NCI-H146 treated with DMSO at 0.1 percent for 48 hours (cell line): Measurements from ENCODE around the gene LGALS7.

Source experiments
- DNase-seq: peaks from one replicate; lab custom pipeline; 2025; ENCODE audit not compliant: unreplicated experiment; lab: John Stamatoyannopoulos, UW

LGALS7 gene

DNA sequence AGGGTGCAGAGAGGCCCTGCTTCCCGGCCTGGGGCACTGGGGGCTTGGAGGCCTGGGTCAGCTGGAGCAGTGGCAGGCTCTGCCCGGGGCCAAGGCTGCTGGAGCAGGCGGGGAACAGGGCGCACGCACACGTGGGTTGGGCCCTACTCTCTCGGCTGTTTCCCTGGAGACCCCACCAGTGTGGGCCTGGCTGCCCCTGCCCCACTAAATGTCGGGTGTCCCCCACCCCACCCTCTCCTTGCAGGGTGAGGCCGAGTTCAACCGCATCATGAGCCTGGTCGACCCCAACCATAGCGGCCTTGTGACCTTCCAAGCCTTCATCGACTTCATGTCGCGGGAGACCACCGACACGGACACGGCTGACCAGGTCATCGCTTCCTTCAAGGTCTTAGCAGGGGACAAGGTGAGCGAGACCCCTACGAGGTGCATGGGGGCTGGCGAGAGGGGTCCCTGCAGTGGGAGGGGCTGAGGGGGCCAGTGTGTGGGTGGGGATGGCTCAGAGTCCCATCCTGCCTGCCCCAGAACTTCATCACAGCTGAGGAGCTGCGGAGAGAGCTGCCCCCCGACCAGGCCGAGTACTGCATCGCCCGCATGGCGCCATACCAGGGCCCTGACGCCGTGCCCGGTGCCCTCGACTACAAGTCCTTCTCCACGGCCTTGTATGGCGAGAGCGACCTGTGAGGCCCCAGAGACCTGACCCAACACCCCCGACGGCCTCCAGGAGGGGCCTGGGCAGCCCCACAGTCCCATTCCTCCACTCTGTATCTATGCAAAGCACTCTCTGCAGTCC, 44.4 kb downstream of the LGALS7 start:
- DNase-seq: no peak

DNA sequence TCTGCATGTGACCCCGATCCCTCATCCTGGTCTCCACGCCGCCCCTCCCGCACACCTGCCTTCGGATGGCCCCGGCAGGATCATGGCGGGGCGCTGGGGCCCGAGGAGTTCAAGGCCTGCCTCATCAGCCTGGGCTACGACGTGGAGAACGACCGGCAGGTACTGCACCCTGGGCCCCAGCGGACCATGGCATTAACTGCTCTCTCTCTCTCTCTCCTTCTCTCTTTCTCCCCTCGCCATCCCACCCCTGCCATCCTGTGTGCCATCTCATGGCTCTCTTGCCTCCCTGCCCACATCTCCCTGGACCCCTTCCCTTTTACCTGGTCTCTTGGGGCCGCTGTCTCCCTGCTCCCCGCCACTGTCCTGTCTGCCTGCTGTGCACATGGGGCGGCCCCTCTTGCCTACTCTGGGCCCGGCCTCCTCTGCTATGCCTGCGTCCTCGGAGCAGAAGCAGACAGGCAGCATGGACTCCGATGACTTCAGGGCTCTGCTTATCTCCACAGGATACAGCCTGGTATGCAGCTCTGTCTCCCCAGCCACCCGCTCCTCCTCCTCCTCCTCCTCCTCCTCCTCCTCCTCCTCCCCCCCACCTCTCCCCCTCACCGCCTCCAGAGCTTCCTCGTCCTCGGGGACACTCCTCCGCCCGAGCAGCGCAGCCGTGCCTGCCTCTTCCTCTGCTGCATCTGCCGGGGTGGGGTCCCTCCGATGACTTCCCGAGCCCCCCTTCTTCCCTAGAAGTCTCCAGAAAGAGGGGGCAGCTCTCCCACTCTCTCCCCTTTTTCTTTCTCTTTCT, 45.3 kb downstream of the LGALS7 start:
- DNase-seq: no peak

DNA sequence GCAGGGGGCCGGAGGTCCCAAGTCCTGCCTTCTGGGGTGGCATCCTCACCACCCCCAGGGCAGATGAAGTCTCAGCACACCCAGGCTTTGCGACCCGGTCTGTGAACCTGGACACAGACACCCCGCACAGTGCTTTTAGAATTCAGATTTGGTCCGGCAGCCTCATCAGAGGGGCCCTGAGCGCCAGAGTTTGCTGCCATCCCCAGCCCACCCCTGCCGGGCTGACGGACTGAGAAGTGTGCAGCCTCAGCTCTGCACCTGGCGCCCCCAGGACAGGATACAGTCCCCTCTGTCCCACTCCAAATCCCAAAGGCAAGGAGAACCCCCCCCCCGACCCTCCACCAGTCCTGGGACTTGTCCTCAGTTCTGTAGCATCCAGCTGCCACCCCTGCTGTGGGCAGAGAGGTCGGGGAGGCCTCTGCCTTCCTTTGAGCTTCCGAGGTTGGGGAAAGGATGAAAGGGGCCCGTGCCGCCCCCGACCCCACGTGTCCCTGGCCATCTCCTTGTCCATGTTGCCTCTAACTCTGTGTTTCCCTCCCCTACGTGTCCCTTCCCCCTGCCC, 45.9 kb downstream of the LGALS7 start:
- DNase-seq: no peak

DNA sequence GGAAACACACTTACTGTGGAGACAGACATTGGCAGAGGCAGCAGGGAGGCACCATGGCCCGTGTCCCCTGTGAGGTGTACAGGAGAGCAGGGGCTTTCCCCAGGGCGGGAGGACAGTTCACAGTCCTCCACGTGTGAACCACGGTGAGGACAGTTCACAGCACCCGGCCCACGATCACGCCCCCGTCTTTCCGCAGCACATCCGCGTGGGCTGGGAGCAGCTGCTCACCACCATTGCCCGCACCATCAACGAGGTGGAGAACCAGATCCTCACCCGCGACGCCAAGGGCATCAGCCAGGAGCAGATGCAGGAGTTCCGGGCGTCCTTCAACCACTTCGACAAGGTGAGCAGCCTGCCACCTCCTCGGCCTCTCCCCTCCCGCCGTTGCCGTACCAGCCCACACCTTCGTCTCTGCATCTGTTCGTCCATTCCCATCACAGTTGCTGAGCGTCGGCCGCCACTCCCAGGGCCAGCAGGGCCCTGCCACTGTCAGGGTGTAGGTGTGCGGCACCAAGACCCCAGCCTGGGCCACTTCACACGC, 46.5 kb downstream of the LGALS7 start:
- DNase-seq: no peak

DNA sequence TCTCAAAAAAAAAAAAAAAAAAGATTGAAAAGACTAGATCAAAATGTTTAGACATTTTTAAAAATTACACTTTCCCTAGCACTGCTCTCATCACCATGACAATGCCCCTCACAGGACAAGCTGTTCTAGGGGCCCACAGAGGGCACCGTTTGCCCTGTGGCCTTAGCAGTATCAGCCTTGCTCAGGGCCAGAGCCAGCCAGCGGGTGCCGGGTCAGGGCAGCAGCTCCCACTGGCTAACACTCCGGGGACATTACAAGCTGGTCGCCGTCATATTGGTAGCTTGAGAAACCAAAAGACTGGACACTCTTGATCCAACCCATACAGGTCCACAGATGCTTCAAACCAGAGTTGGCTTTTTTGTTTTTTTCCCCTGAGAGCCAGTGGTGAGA, 47.0 kb downstream of the LGALS7 start:
- DNase-seq: no peak

DNA sequence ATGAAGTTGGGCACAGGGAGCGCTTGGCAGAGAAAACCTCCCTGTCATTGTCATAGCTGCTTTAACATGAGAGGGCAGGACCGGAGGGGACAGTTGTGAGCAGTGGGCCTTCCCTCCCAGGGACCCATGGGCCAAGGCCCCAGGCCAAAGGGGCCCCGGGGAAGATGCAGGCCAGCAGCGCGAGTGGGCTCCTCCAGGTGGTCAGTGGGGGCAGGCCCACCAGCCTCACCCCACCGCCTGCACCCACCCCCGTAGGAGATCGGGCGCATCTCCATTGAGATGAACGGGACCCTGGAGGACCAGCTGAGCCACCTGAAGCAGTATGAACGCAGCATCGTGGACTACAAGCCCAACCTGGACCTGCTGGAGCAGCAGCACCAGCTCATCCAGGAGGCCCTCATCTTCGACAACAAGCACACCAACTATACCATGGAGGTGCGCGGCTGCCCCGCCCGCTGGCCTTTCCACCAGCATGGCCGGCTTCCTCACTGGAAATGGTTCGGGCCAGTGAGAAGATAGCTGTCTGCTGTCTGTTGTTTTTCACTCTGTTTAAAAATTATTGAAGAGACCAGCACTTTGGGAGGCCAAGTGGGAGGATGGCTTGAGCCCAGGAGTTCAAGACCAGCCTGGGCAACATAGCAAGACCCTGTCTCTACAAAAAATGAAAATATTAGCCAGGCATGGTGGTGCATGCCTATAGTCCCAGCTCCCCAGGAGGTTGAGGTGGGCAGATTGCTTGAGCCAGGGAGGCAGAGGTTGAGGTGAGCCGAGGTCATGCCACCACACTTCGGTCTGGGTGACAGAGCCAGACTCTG, 47.6 kb downstream of the LGALS7 start:
- no peak for DNase-seq

DNA sequence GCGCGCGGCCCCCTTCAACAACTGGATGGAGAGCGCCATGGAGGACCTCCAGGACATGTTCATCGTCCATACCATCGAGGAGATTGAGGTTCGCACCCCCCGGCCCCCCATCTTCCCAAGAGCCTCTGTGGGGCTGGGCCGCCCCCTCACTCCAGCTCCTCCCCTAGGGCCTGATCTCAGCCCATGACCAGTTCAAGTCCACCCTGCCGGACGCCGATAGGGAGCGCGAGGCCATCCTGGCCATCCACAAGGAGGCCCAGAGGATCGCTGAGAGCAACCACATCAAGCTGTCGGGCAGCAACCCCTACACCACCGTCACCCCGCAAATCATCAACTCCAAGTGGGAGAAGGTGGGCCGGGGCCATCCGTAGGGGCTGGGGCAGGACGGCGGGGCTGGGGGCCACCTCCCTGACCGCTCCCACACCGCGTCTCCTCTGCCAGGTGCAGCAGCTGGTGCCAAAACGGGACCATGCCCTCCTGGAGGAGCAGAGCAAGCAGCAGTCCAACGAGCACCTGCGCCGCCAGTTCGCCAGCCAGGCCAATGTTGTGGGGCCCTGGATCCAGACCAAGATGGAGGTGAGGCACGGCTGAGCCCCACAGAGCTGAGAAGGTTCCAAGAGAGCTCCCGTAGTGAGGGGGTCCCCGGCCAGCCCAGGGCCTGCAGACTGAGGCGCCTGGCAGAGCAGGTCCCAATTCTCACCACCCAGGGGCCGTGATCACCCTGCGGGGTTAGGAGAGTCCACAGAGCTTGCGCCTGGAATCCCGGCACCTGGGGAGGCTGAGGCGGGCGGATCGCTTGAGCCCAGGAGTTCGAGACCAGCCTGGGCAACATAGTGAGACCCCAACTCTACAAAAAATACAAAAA, 49.1 kb downstream of the LGALS7 start:
- no peak for DNase-seq

DNA sequence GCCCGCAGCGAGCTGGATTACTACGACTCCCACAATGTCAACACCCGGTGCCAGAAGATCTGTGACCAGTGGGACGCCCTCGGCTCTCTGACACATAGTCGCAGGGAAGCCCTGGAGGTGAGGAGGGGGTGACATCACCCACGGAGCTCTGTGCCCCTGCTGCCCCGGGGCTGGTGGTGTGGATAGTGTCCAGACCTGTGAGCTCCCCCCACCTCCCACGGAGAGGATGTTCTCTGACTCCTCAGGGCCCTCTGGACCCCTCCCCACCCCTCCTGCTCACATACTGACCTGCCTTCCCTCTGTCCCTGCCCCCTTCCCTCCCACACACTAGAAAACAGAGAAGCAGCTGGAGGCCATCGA, 49.7 kb downstream of the LGALS7 start:
- DNase-seq: no peak

DNA sequence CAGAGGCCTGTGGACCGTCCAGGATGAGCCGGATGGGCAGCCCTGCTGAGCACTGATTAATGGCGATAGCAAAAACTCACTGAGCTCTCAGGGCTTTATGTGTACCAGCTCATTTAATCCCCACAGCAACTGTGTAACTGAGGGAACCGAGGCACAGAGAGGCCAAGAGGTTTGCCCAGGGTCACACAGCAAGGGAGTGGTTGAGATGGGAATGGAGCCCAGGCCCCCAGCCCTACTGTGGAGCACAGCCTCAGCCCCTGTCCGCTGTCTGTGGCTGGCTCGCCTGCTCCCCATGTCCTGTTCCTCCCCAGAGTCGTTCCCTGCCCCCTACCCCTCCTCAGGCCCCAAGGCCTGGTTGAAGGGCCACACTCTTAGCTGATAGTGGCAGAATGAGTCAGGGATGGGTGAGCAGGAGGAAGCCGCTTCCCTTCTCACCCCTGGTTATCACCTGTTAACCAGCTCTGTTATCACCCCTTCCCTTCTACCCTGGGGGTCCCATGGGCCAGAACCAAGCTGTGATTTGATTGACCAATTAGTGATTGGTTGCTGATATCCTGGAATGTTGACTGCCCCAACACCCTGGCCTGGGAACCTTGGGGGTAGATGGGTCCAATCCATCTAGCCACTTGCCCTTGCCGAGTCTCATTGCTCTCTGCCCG, 50.2 kb downstream of the LGALS7 start:
- no peak for DNase-seq

DNA sequence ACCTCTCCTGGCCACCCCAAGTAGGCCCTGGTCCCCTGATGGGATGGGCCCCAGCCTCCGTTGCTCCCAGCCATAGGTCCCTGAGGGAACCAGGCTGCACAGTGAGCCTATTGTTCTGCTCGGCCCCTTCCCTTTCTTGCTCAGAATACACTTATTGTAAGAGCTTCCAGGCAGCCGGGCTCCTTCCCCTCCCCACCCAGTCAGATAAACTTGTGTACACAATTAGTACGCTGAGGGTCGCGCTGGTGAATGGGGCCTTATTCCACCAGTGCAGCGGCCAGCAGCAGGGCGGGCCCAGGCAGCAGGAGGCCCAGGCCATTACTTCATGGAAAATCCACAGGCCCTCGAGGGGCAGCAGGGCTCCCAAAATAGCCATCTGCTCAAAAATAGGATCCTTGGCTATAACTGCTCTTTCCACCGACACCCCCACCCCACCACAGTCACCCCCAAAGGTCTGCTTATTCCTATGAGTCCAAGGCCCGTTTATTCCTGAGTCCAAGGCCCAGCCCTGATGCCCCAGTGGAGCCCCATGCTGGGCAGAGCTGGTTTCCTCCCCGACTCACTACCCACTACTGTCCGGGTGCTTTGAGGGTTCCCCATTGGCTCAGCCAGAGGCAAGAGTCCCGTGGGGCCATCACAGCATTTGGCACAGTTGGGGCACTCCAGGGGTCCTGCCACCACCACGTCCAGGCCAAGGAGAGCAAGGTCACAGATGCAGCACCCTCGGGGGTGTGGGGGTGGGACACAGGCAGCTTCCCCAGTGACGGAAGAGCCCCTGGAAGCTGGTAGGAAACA, 51.1 kb downstream of the LGALS7 start:
- DNase-seq: no peak

DNA sequence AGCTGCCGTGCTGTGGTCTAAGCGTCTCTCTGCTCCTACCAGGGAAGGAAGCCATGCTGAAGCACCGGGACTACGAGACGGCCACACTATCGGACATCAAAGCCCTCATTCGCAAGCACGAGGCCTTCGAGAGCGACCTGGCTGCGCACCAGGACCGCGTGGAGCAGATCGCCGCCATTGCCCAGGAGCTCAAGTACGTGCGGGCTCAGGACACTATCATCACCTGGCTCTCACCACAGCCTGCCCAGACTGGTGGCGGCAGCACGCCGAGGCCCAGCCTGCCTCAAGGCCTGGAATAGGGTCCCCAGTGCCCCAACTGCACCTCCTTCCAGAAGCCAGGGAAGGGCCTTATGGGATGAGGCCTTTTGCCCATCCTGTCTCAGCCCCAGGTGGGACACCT, 51.8 kb downstream of the LGALS7 start:
- DNase-seq: no peak
